ENCODE data around the gene FMO2.
"Not testable (repeated sequence)": the region's sequence is repeated elsewhere in the genome, so short reads cannot be mapped to it uniquely, and the experiment has no call there.

Gene FMO2

GRCh38 chr1:171219346-171220080 is 34.4 kb downstream of the FMO2 start:
- no peak for DNase-seq (ENCODE audit: low spot score)

GRCh38 chr1:171220081-171220420 is 35.0 kb downstream of the FMO2 start:
- DNase-seq (ENCODE audit: low spot score), result peak; percentile 24

- no peak for DNase-seq (ENCODE audit: low spot score)
Observed at GRCh38 chr1:171220581-171221054, 35.5 kb downstream of the FMO2 start.

GRCh38 chr1:171221665-171222591 is 36.8 kb downstream of the FMO2 start:
- DNase-seq (ENCODE audit: low spot score), result no peak

- DNase-seq (ENCODE audit: low spot score), result no peak
Observed at GRCh38 chr1:171222936-171223335, 37.8 kb downstream of the FMO2 start.

GRCh38 chr1:171224257-171224656 is 39.2 kb downstream of the FMO2 start:
- DNase-seq (ENCODE audit: low spot score), result not testable (repeated sequence)

- peak; percentile 69 for DNase-seq (ENCODE audit: low spot score)
Observed at GRCh38 chr1:171226747-171227370, 41.8 kb downstream of the FMO2 start.

- DNase-seq (ENCODE audit: low spot score), result no peak
Observed at GRCh38 chr1:171231326-171231725, 46.2 kb downstream of the FMO2 start.

- no peak for DNase-seq (ENCODE audit: low spot score)
Observed at GRCh38 chr1:171233183-171233582, 48.1 kb downstream of the FMO2 start.

GRCh38 chr1:171236231-171236630 is 51.1 kb downstream of the FMO2 start:
- not testable (repeated sequence) for DNase-seq (ENCODE audit: low spot score)

- no peak for DNase-seq (ENCODE audit: low spot score)
Observed at GRCh38 chr1:171243878-171244277, 58.8 kb downstream of the FMO2 start.

GRCh38 chr1:171245458-171246064 is 60.5 kb downstream of the FMO2 start:
- peak; percentile 91 for DNase-seq (ENCODE audit: low spot score)

- DNase-seq (ENCODE audit: low spot score), result no peak
Observed at GRCh38 chr1:171247501-171247900, 62.4 kb downstream of the FMO2 start.

- DNase-seq (ENCODE audit: low spot score), result no peak
Observed at GRCh38 chr1:171248302-171248701, 63.2 kb downstream of the FMO2 start, which contains the start of gene FMO1. TSS of gene FMO1 (plus strand) at chr1:171248494. CDS start at chr1:171258088, 9,594 bp downstream.

- DNase-seq (ENCODE audit: low spot score), result no peak
Observed at GRCh38 chr1:171248841-171249240, 63.7 kb downstream of the FMO2 start.

GRCh38 chr1:171250263-171250662 is 65.2 kb downstream of the FMO2 start:
- no peak for DNase-seq (ENCODE audit: low spot score)

- no peak for DNase-seq (ENCODE audit: low spot score)
Observed at GRCh38 chr1:171251042-171251951, 66.2 kb downstream of the FMO2 start.

- DNase-seq (ENCODE audit: low spot score), result no peak
Observed at GRCh38 chr1:171251952-171252300, 66.8 kb downstream of the FMO2 start.

GRCh38 chr1:171252482-171252881 is 67.4 kb downstream of the FMO2 start:
- no peak for DNase-seq (ENCODE audit: low spot score)

GRCh38 chr1:171254859-171255258 is 69.8 kb downstream of the FMO2 start:
- no peak for DNase-seq (ENCODE audit: low spot score)

Data from COLO829 (cell line).